HG02798 (cell line): ENCODE measurements around the gene OTUB1.
"Not testable (repeated sequence)": the region's sequence is repeated elsewhere in the genome, so short reads cannot be mapped to it uniquely, and the experiment has no call there.

Experiments
- ATAC-seq: cut with Tn5 transposase; IDR thresholded peaks from one replicate; pipeline ENCODE4 v1.9.1; 2021; ENCODE audit warnings: mild to moderate bottlenecking; ENCODE audit not compliant: unreplicated experiment, poor library complexity

Gene OTUB1

GRCh38 chr11:63986156-63986931 is at the start of gene OTUB1:
Gene OTUB1, plus strand, starts transcription at chr11:63986438. Its CDS starts 19 bp downstream, at chr11:63986457.
- peak; percentile 85 for ATAC-seq

- peak; percentile 11 for ATAC-seq
These were observed 48.3 kb upstream of the OTUB1 start for GRCh38 chr11:63937713-63938478.

- peak; percentile 94 for ATAC-seq
These were observed 47.5 kb upstream of the OTUB1 start, which contains the start of gene NAA40 for GRCh38 chr11:63938479-63939396. Gene NAA40, plus strand, starts transcription at chr11:63939002. Its CDS starts 95 bp downstream, at chr11:63939097.

GRCh38 chr11:63939397-63939891 is 46.8 kb upstream of the OTUB1 start:
- ATAC-seq = no peak

GRCh38 chr11:63940786-63941185 is 45.5 kb upstream of the OTUB1 start:
- ATAC-seq = no peak

- no peak for ATAC-seq
These were observed 44.3 kb upstream of the OTUB1 start for GRCh38 chr11:63941901-63942300.

- ATAC-seq = no peak
These were observed 43.4 kb upstream of the OTUB1 start for GRCh38 chr11:63942803-63943202.

- ATAC-seq = no peak
These were observed 41.3 kb upstream of the OTUB1 start for GRCh38 chr11:63944987-63945386.

- peak; percentile 35 for ATAC-seq
These were observed 40.6 kb upstream of the OTUB1 start for GRCh38 chr11:63945477-63946163.

- ATAC-seq = no peak
These were observed 34.3 kb upstream of the OTUB1 start for GRCh38 chr11:63951779-63952536.

- ATAC-seq = no peak
These were observed 33.7 kb upstream of the OTUB1 start for GRCh38 chr11:63952570-63952969.

- ATAC-seq = no peak
These were observed 28.2 kb upstream of the OTUB1 start for GRCh38 chr11:63958008-63958407.

- ATAC-seq = no peak
These were observed 24.4 kb upstream of the OTUB1 start for GRCh38 chr11:63961608-63962412.

- ATAC-seq = not testable (repeated sequence)
These were observed 22.3 kb upstream of the OTUB1 start for GRCh38 chr11:63963895-63964294.

- no peak for ATAC-seq
These were observed 19.8 kb upstream of the OTUB1 start for GRCh38 chr11:63966444-63966843.

- no peak for ATAC-seq
These were observed 16.8 kb upstream of the OTUB1 start for GRCh38 chr11:63969461-63969860.

- ATAC-seq = no peak
These were observed 15.3 kb upstream of the OTUB1 start for GRCh38 chr11:63970902-63971301.

GRCh38 chr11:63973912-63974258 is 12.4 kb upstream of the OTUB1 start:
- ATAC-seq = not testable (repeated sequence)
